AG20443 (cell line): ENCODE results near the gene GANC.
A peak's percentile ranks its signal among the peaks of the same experiment; 100 is the strongest.

Experiments
- DNase-seq: peaks from one replicate; pipeline ENCODE4 v3.0.0; 2012; ENCODE audit warnings: low spot score, mixed read lengths

GANC gene

DNA sequence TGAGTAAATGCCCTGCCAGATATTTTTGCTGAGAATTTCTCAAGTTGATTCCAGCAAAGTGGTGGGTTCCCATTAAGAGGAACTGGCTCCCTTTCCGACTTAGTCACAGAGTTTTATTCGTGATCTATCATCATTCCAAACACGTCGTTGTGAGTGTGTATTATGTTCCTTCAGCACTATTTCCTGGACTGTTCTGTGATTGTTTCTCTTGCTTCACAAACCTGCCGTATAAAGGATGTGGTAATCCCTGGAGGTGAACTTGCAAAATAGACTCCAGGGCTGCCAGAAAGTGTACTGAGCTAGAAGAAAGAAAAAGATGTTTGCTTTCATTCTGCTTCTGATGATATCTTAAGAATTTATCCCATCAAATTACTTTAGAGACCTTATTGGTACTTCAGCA is 71.8 kb downstream of the GANC start:
- peak; percentile 60 for DNase-seq

DNA sequence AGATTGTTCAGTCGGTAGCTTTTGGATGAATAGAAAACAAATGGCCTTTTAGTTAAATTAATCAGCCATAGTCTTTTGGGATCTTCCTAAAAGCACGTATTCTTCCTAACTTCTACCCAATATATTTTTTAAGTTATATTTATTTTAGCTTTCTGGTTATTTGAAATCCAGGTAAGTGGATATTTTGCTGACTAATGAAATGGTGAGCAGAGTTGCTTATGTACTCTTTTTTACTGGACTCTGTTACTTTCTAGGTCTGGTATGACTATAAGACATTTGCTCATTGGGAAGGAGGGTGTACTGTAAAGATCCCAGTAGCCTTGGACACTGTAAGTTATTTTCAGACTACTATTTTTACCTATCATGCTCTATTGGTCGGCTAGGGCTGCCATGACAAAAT is 72.5 kb downstream of the GANC start:
- DNase-seq, result no peak

DNA sequence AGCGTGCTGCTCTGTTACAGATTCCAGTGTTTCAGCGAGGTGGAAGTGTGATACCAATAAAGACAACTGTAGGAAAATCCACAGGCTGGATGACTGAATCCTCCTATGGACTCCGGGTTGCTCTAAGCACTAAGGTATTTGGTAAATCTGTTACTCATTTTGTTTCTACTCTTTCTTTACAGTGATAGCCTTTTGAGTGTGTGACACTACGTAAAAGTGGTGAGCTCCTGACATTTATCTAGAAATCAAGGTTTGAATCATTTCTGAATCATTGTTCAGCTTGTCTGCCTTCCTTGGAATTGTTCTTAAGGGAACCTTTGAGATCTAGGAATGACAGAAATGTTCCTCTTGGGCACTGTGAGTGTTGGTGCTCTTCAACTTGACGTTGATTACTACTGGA is 75.1 kb downstream of the GANC start:
- DNase-seq, result peak; percentile 47

DNA sequence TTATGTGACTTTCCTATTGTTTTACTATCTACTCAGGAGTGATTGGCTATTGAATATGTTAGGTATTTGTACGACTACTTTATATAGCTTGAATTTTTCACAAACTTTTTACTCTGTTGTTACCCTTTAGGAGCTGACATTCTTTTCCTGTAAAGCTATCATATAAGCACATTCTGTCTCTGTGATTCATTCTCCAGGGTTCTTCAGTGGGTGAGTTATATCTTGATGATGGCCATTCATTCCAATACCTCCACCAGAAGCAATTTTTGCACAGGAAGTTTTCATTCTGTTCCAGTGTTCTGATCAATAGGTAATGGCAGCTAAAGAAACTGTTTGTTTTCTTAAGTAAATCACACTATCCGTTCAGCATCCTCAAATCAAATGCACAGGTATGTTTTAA is 76.2 kb downstream of the GANC start:
- DNase-seq, result no peak

DNA sequence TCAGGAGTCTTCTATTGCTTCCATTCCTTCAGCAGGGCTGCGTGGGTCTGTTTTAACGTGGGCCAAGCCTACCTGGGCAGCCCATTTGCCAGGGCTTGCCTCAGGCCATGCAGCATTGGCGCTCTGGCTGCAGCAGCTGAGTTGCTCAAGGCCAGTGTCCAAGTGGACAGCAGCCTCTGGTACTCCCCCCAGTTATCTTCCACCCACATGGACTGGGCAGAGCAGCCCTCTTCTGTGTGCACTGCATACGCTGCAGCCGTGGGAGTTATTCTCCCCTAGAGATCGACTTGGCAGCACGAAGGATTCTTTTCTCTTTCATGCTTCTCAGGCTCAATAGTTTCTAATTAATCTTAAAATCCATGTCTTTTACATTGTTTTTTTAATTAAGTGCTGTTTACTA is 79.4 kb downstream of the GANC start:
- no peak for DNase-seq

DNA sequence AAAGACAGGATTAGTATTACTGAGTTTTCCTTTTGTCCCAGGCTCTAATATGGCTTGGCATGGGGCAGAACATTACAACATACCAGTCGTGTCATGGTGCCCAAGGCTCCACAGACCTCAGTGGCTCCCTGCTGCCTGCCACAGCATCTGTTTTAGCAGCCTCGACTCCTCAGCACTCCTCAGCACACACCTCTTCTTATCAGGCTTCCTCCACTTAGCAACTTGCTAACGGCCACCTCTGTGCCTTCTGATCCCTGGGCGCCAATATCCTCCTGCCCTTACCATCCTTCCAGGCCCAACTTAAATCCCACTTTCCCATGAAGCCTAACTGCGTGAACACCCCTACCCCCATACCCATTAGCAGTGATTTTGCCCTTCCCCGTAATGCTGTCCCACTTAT is 80.1 kb downstream of the GANC start:
- no peak for DNase-seq

DNA sequence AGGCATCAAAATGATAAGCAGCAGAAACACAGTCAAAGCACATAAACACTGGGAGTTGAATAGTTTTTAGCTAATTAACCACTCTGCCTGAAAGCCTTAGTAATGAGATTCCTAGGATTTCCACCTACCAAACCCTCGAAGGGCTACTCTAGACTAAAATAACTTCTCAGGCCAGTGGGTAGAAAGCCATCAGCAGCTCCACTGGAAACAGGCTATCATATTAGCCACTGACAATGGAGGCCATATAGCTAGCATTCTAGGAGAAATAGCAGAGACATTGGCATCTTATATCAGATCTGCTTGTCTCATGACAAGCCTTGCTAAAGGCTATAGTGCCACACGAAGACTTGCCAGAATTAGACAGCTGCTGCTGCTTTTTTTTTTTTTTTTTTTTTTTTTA is 81.8 kb downstream of the GANC start:
- DNase-seq, result no peak

DNA sequence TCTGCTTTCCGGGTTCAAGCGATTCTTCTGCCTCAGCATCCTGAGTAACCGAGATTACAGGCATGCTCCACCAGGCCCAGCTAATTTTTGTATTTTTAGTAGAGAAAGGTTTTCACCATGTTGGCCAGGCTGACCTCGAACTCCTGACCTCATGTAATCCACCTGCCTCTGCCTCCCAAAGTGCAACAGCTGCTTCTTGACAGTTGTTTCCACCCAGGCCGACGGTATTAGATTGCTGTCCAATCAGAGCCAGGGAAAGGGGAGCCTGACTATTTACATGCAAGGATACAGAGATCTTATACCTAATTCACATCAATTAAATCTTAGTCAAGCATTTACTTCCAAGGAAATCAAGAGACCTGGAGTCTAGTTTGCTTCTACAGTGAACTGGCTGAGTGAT is 82.3 kb downstream of the GANC start:
- no peak for DNase-seq

DNA sequence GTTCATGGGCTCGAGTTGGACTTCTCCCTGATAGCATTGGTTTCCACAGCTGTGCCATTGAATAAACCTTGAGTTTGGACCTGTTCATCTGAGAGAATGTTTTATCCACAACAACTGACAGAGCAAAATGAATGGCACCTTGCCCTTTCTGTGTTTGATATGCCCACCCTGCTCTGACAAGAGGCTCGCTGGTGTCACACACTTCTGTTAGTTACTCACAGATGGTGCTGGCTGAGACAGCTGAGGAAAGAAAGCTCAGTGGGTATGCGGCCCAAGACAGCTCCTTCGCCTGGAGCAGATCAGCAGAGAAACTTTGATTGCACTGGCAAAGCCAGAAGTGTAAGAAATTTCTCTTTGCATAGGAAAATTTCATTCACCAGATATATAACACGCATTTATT is 83.8 kb downstream of the GANC start:
- no peak for DNase-seq

DNA sequence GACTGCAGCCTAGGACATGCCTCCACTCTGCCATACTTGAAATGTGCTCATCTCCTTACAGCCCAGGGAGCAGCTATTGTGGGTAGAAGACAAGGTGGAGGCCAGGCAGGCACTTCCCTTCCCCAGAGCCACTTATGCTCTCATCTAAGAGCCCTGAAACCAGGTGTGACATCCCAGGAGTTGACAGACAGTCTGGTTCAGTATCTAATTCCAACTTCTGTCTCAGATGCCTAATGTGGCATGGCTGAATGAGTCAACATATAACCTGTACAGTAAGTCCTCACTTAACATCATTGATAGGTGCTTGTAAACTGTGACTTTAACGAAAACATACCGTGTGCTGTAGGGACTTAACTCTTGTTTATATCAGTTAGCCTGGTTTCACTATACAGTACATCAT is 85.1 kb downstream of the GANC start:
- no peak for DNase-seq

DNA sequence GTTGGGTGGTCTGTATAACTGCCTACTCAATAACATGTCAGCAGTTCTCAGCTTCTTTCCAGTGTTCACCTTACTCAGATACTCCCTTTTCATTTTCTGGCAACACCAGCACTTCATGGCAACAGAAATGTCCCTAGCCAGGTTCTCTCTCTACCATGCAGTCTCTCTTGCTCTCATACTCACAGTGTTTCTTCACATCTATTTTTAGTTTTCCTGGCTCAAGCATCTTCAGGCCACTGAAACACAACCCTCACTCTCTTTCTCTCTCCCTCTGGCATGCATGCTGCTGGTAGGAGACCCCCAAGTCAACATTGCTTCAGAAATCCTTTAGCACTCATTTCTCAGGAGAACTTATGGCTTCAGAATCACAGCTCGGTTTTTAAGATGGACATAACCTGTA is 86.2 kb downstream of the GANC start, which contains the start of gene CAPN3:
Gene CAPN3 (plus strand): TSS at position 253 of the 400 bp plus-strand sequence. CDS start 305 bp downstream, outside the sequence.
- DNase-seq, result no peak

DNA sequence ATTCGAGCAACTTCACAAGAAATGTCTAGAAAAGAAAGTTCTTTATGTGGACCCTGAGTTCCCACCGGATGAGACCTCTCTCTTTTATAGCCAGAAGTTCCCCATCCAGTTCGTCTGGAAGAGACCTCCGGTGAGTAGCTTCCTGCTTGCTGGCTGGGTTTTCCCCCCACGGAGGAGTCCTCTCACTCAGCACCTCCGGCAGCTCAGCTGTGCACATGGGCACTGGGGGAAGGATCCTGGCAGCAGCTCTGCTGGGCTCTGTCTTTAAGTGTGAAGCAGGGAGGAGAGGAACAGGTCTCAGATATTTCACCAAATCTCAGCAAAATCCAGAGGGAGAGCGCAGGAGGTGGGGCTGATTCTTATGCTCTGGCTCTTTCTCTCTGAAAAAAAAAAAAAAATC is 87.0 kb downstream of the GANC start:
- no peak for DNase-seq

DNA sequence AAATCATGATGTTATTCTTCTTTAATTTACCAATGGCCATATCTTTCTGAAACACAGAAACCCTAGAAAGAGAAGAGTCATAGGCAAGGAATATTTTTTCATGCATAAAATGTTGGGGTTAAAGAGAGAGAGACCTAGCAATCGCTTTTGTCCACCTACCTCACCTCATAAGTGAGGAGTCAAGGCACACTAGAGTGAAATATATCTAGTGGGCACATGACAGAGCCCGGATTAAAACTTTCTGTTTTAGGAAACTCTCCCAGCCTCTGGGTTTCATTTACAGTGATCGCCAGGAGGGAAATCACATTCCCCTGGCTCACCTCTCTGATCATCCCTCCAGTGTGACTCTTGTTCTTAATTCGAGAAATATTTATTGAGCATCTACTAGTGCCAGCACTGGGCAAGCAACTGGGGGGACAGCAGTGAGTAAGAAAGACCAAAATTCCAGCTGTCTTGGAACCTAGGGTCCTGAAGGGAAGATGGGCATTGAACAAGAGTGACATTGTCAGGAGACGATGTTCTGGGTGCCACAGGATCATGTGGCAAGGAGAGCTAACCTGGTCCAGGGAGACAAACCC is 87.6 kb downstream of the GANC start:
- DNase-seq, result no peak

DNA sequence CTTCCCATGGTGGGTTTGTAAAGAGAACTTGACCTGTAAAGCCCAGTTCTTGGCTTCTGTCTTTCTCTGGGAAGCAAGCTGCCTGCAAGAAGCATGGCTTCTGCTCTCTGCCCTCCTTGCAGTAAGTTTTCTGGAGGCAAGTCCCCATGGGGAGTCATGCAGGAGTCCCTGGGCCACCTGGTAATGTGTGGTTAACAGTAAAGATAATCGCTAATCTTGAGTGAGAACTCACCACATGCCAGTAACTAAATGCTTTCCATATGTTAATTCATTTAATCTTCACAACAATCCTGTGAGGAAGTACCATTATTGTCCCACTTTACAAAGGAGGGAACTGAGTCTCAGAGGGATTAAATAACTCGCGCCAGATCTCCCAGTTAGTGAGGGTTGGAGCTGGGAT is 90.5 kb downstream of the GANC start:
- DNase-seq, result no peak

DNA sequence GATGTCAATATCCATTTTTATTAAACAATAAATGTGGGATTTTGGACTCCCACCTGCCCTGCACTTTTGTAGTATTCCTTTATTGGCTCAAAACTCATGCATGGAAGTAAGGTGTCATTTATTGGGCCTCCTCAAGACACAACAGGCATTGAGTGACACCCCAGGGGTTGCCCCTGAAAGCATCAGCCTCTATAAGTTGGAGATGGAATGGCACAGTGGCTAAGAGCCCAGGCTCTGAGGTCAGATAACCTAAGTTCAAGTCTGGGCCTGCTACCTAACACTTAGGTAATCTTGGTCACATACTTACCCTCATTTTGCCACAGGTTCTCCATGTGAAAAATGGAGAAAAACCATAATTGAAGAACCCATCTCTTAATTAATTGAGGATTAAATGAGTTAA is 90.9 kb downstream of the GANC start:
- DNase-seq, result no peak

DNA sequence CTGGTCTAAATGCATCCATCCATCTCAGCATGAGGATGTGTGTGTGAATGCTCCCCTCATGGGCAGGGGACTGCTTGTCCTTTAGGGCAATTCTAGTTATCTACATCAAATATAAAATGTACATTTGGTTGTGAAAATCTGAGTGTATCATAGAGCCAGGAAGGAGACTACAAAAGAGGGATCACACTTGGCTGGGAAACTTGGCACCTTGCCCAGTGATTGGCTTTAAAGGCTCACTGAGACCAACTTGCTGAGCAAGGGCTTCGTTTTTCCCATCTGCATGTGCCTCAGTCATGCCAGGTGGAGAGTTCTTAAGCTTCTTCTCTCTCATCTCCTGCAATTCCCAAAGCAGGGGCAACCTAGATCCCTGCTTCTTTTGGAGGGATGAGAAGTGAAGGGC is 91.5 kb downstream of the GANC start:
- DNase-seq, result no peak

DNA sequence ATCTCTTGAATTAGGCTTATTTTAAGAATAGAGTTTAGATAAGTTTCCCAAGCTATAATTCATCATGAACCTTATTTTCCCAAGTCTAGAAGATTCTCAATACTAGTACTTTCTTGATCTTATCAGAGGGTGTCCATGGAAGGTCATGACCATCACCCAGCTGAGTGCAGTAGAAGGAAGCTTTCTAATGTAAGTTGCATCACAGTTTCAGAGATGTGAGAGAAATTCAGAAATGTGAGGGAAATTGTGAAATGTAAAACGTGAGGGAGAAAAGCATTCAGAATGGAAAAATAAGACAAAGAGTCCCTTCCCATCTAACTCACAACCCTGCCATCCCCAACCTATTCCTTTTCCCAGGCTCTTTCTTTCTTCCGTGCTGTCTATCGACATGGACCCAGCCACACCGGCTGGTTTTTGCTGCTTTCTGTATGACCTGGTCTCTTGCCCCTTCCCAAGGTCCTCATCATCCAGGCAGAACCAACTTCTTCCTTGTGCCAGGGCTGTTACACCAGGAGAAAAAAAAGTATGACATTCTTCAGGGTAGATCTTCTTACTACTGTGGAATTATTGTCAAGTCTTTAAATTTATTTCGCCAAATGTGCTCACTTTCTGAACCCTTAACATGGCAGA is 93.0 kb downstream of the GANC start:
- no peak for DNase-seq

DNA sequence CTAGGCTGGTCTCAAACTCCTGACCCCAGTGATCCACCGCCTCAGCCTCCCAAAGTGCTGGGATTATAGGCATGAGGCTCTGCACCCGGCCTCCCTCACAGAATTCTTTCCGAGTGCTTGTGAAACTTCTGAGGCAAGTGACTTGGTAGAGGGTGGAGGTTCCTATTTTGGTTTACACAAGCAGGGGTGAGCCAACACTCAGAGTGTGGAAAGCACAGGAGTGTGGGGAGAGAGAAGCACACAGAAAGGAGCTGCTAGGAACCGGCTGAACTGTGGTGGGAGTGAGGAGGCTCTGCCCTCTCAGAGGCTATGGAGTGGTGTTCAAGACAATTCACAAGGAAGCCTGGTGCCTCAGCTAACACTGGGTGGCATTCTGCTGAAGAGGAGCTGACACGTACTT is 94.0 kb downstream of the GANC start:
- DNase-seq, result no peak

DNA sequence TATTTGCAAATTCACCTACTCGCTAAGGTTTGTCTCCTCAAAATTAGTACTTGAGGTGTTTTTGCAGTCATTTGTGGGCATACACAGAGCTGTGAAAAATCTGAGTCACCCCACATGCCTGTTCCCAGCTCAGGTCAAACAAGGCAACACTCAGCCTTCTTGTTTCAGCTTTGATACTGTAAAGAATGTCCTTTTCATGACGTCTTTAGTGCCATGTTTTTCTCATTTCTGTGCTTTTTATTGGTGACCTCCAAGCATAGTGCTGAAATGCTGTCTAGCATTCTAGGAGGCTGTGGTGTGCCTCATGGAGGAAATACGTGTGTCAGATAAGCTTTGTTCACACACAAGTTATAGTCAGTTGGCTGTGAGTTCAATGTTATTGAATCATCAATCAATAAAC is 95.1 kb downstream of the GANC start:
- DNase-seq, result no peak

DNA sequence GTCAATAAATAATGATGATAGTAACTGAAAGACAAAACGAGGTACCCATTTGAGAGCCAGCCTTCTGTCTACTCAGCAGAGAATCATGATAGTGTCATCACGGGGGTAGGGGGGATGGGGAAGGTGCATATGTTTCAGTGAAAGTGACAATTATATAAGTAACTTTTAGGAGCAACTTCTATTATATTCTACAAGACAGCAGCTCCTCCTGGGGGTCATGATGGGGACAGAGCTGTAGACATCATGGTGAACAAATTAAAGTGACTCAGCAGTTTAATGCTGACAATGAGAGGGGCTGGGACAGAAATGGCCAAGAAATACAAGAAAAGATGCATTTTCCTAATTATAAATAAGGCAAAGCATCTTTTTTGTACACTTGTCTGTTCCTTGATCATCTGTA is 98.1 kb downstream of the GANC start:
- DNase-seq, result no peak

DNA sequence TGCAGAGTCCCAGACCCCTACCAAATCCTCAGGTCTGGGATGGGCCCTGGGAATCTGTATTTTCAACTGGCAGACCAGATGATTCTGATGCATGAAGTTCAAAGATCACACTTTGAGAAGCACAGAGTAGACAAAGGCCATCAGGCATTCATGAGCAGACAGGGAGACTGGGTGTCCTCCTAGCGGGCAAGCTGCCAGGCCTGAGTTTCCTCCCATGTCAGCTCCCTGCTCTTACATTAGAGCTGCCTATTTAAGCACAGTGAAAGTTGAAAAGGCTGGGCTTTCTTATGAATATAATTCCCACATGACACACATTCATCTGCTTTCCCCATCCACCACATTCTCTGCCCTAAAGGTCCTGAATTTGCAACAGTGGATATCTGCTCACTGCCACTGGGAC is 100.3 kb downstream of the GANC start:
- no peak for DNase-seq

DNA sequence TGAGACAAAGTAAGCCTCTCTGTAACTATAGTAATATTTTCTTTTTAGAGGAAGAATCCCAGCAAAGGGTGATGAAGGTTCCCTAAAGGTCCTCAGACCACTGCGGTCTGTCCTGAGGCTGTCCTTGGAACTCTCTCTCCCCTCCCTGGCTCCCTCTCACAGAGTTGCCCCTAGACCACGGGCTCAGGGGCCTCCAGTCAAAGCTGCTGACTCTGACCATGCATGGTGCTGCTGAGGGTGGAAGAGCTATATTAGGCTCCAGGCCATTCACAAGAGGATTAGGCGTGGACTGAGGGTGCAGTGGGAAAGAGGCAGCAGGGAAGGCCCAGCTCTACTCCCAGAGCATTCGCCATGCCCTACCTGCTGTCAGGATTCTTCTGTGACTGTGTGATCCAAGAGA is 100.9 kb downstream of the GANC start:
- no peak for DNase-seq

DNA sequence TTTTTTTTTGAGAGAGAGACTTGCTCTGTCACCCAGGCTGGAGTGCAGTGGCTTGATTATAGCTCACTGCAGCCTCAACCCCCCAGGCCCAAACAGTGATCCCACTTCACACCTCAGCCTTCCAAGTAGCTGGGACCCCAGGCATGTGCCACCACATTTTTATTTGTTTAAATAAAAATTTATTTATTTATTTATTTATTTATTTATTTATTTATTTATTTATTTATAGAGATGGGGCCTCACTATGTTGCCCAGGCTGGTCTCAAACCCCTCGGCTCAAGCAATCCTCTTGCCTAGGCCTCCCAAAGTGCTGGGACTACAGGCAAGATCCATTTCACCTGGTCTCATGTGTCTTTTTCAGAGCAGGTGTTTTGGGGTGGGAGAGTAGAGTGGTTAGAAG is 101.8 kb downstream of the GANC start:
- DNase-seq, result no peak

DNA sequence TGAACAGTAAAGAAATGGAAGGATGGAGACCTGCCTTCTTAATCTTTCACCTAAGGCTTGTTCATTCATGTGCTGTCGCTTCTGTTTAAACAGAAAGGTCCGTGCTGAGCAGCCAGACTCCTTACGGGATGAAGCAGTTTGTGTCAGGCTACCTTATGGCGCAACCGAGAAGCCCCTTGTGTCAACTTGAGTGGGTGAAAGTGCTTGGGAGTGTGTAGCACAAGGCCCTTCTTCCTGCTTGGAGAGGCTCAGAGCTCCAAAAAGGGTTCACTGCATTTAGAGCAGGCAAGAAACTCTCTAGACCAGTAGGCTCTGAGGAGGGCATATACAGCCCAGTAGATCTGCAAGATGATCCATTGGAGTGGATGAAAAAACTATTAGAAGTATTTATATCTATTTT is 102.3 kb downstream of the GANC start:
- no peak for DNase-seq
